H1 (cell line): ENCODE measurements around the gene MCF2L. TPM values are rescaled to one million over a fixed set of nuclear protein-coding genes. Genes with fewer than 3 reads are reported as not detected.

Experiments
- CTCF ChIA-PET: fragments of 300-600 bp; sonication (Branson Sonifier 250); formaldehyde crosslinking; loops from one replicate; lab custom pipeline; 2021; ENCODE audit not compliant: partially characterized antibody; lab: Charles Lee
- POLR2A ChIA-PET: fragments of 300-600 bp; sonication (Branson Sonifier 250); formaldehyde crosslinking; loops from one replicate; lab custom pipeline; 2021; ENCODE audit warnings: inconsistent platforms; ENCODE audit not compliant: partially characterized antibody; lab: Charles Lee
- DNase-seq, 2 experiments: peaks; one replicate each; pipeline versions ENCODE4 v3.0.0 to v3.0.0-alpha.2; 2010 to 2022; ENCODE audit warnings: low spot score in 2 of 2, low read depth in 1 of 2, mixed read lengths in 1 of 2
- FAIRE-seq: peaks from 2 replicates; lab custom pipeline; 2011; peaks lifted over from hg19 to GRCh38; lab: Jason Lieb, UNC
- H2AFZ ChIP-seq: 2 replicates; pipeline ENCODE4 v1.8.1; 2012; ENCODE audit warnings: low read length, inconsistent platforms
- H2AK5ac ChIP-seq: 2 replicates; pipeline ENCODE4 v1.6.1; 2013; ENCODE audit warnings: low read depth, low read length
- H2BK120ac ChIP-seq: replicated peaks from 2 replicates; pipeline ENCODE3; 2013; ENCODE audit warnings: low read depth, low read length, inconsistent platforms
- H2BK12ac ChIP-seq: 2 replicates; pipeline ENCODE4 v1.6.1; 2013; ENCODE audit warnings: low read depth, low read length
- H2BK15ac ChIP-seq: 2 replicates; pipeline ENCODE4 v1.6.1; 2013; ENCODE audit warnings: low read length
- H2BK20ac ChIP-seq: 2 replicates; pipeline ENCODE4 v1.6.1; 2013; ENCODE audit warnings: low read length
- H2BK5ac ChIP-seq: 2 replicates; pipeline ENCODE4 v1.6.1; 2013; ENCODE audit warnings: low read depth, low read length
- H3K14ac ChIP-seq: 2 replicates; pipeline ENCODE4 v1.6.1; 2013; ENCODE audit warnings: inconsistent platforms; ENCODE audit not compliant: insufficient read length
- H3K18ac ChIP-seq: 2 replicates; pipeline ENCODE4 v1.6.1; 2013; ENCODE audit warnings: low read length; ENCODE audit errors: extremely low read depth
- H3K23ac ChIP-seq: 2 replicates; pipeline ENCODE4 v1.6.1; 2013; ENCODE audit warnings: inconsistent platforms; ENCODE audit not compliant: insufficient read length
- H3K23me2 ChIP-seq: 2 replicates; pipeline ENCODE4 v1.6.1; 2013; ENCODE audit warnings: low read depth, low read length
- H3K27ac ChIP-seq: 2 replicates; pipeline ENCODE4 v1.6.1; 2011; ENCODE audit warnings: low read depth, low read length, inconsistent platforms
- H3K27me3 ChIP-seq, 4 experiments: replicated peaks in 1 of 4; 1 replicate in 1 of 4; 2 replicates in 3 of 4; pipeline versions ENCODE4 v1.6.1 to v1.8.1; 2011 to 2013; ENCODE audit warnings: low read length in 3 of 4, mild to moderate bottlenecking in 3 of 4, inconsistent platforms in 2 of 4, mixed read lengths in 2 of 4, moderate library complexity in 1 of 4; ENCODE audit not compliant: control insufficient read depth in 3 of 4, insufficient read depth in 3 of 4; ENCODE audit errors: extremely low read depth in 1 of 4
- H3K36me3 ChIP-seq, 4 experiments: 2 replicates each; pipeline versions ENCODE4 v1.6.1 to v1.8.1; 2011 to 2013; ENCODE audit warnings: mild to moderate bottlenecking in 4 of 4, low read length in 3 of 4, moderate library complexity in 2 of 4, control low read depth in 1 of 4, inconsistent platforms in 1 of 4; ENCODE audit not compliant: insufficient read depth in 4 of 4, control insufficient read depth in 2 of 4
- H3K4ac ChIP-seq: replicated peaks from 2 replicates; pipeline ENCODE3; 2013; ENCODE audit warnings: low read length, low read depth, mixed read lengths, inconsistent platforms; ENCODE audit not compliant: insufficient read length
- H3K4me1 ChIP-seq, 4 experiments: replicated peaks in 1 of 4; 1 replicate in 1 of 4; 2 replicates in 3 of 4; pipeline versions ENCODE4 v1.6.1 to v1.8.1; 2011 to 2013; ENCODE audit warnings: low read length in 3 of 4, inconsistent platforms in 2 of 4, mixed read lengths in 1 of 4; ENCODE audit not compliant: insufficient read depth in 4 of 4, control insufficient read depth in 3 of 4
- H3K4me2 ChIP-seq, 2 experiments: 2 replicates each; pipeline versions ENCODE4 v1.6.1 to v1.8.1; 2011 to 2013; ENCODE audit warnings: low read depth in 2 of 2, low read length in 2 of 2, control low read depth in 1 of 2, inconsistent platforms in 1 of 2, mild to moderate bottlenecking in 1 of 2; ENCODE audit not compliant: insufficient read depth in 1 of 2
- H3K4me3 ChIP-seq, 4 experiments: fragments of 200-600, 300-600 bp in 1 of 4; sonication (generic), shearing (Covaris generic), sonication (Bioruptor Twin) in 1 of 4; 2 replicates each; pipeline versions ENCODE4 v1.5.1 to v1.8.1; 2011 to 2016; ENCODE audit warnings: low read length in 4 of 4, low read depth in 3 of 4, control low read depth in 2 of 4, inconsistent platforms in 2 of 4, mild to moderate bottlenecking in 2 of 4, mixed read lengths in 1 of 4, moderate library complexity in 1 of 4; ENCODE audit not compliant: insufficient read depth in 2 of 4; ENCODE audit errors: extremely low read depth in 1 of 4
- H3K56ac ChIP-seq: replicated peaks from 2 replicates; pipeline ENCODE3; 2013; ENCODE audit warnings: low read depth, mild to moderate bottlenecking, mixed read lengths, low read length, inconsistent platforms; ENCODE audit not compliant: insufficient read length
- H3K79me1 ChIP-seq: 2 replicates; pipeline ENCODE4 v1.6.1; 2013; ENCODE audit warnings: low read depth, low read length, control low read depth
- H3K79me2 ChIP-seq, 2 experiments: 2 replicates each; pipeline versions ENCODE4 v1.6.1 to v1.8.1; 2012 to 2013; ENCODE audit warnings: low read length in 2 of 2, mild to moderate bottlenecking in 2 of 2, inconsistent platforms in 1 of 2; ENCODE audit not compliant: insufficient read depth in 2 of 2, control insufficient read depth in 1 of 2
- H3K9ac ChIP-seq, 4 experiments: replicated peaks in 1 of 4; 1 replicate in 1 of 4; 2 replicates in 3 of 4; pipeline versions ENCODE4 v1.6.1 to v1.8.1; 2011 to 2013; ENCODE audit warnings: low read depth in 3 of 4, low read length in 3 of 4, control low read depth in 2 of 4, mild to moderate bottlenecking in 2 of 4, moderate library complexity in 2 of 4, inconsistent platforms in 1 of 4; ENCODE audit errors: extremely low read depth in 1 of 4
- H3K9me3 ChIP-seq, 2 experiments: 2 replicates each; pipeline versions ENCODE4 v1.6.1 to v1.8.1; 2012 to 2013; ENCODE audit warnings: mild to moderate bottlenecking in 2 of 2, moderate library complexity in 2 of 2, control low read depth in 1 of 2, inconsistent platforms in 1 of 2, low read depth in 1 of 2, low read length in 1 of 2, mixed read lengths in 1 of 2; ENCODE audit not compliant: insufficient read depth in 2 of 2
- H4K20me1 ChIP-seq, 2 experiments: replicated peaks in 1 of 2; 2 replicates each; pipeline versions ENCODE3 to v1.8.1; 2011 to 2013; ENCODE audit warnings: inconsistent platforms in 2 of 2, low read length in 2 of 2, mild to moderate bottlenecking in 1 of 2; ENCODE audit not compliant: insufficient read depth in 2 of 2, control insufficient read depth in 1 of 2
- H4K5ac ChIP-seq: 2 replicates; pipeline ENCODE4 v1.6.1; 2013; ENCODE audit warnings: low read length, low read depth, mixed read lengths, inconsistent platforms; ENCODE audit not compliant: insufficient read length
- H4K8ac ChIP-seq: 2 replicates; pipeline ENCODE4 v1.8.0; 2013; ENCODE audit warnings: mild to moderate bottlenecking, moderate library complexity, low read length, inconsistent platforms; ENCODE audit not compliant: insufficient read depth; ENCODE audit errors: extremely low read depth
- H4K91ac ChIP-seq: replicated peaks from 2 replicates; pipeline ENCODE3; 2013; ENCODE audit warnings: low read length, mixed read lengths, inconsistent platforms; ENCODE audit not compliant: insufficient read length
- BACH1 ChIP-seq: IDR thresholded peaks from 2 replicates; pipeline ENCODE4 v1.6.1; 2012; ENCODE audit warnings: low read length, improper control_type of control experiment
- CREB1 ChIP-seq: IDR thresholded peaks from 2 replicates; pipeline ENCODE4 v1.6.1; 2012; ENCODE audit warnings: inconsistent platforms
- RNF2 ChIP-seq: fragments of 200-900, 300-1000 bp; sonication (generic); IDR thresholded peaks from 2 replicates; pipeline ENCODE4 v1.7.1; 2016; ENCODE audit warnings: borderline replicate concordance, low read depth, mild to moderate bottlenecking, antibody characterized with exemption, low read length; ENCODE audit not compliant: poor library complexity, severe bottlenecking; ENCODE audit errors: missing control alignments
- SAP30 ChIP-seq: fragments of 300-600 bp; sonication (generic); IDR thresholded peaks from 2 replicates; pipeline ENCODE4 v1.7.1; 2012; ENCODE audit warnings: low read length, moderate library complexity, mild to moderate bottlenecking, inconsistent platforms; ENCODE audit not compliant: insufficient read depth, insufficient replicate concordance
- SUZ12 ChIP-seq: fragments of 200-600 bp; sonication (generic); IDR thresholded peaks from 2 replicates; pipeline ENCODE4 v1.6.1; 2012; ENCODE audit warnings: mild to moderate bottlenecking, inconsistent platforms, low read length, moderate library complexity, mixed read lengths
- ZNF274 ChIP-seq: IDR thresholded peaks from 2 replicates; pipeline ENCODE4 v1.7.0; 2012; ENCODE audit warnings: low read length, borderline replicate concordance; ENCODE audit errors: extremely low read depth
- WGBS, 2 experiments: shearing (Covaris generic) in 1 of 2; methylation state at CpG; one replicate each; pipeline versions ENCODE4 v1.1.6 to v1.1.7; 2013 to 2015; ENCODE audit warnings: low lambda C conversion rate in 2 of 2, mixed read lengths in 2 of 2, inconsistent platforms in 1 of 2, low coverage in 1 of 2, missing lambda C conversion rate in 1 of 2; ENCODE audit not compliant: insufficient replicate concordance in 2 of 2, insufficient coverage in 1 of 2, insufficient read length in 1 of 2; ENCODE audit errors: extremely low coverage in 1 of 2, missing lambda C conversion rate in 1 of 2; 5-methylcytosine and 5-hydroxymethylcytosine counted together
- polyA plus RNA-seq, 7 experiments: library from polyadenylated mRNA; depleted of rRNA in 3 of 7; stranded (reverse) in 5 of 7; unstranded in 2 of 7; fragments of >200 nt in 5 of 7; fragments of 200-250 nt in 2 of 7; gene quantifications; 1 replicate in 5 of 7; 2 replicates in 1 of 7; 4 replicates in 1 of 7; pipeline versions ENCODE4 v1.2.1 to v1.2.3, GENCODE V29; 2011 to 2013; ENCODE audit warnings: missing spikeins in 2 of 7, mixed read lengths in 2 of 7
- total RNA-seq: library from RNA; stranded (reverse); fragmentation: NEBNext Ultra II Directional; extraction: Animal tissue kit (Norgen Biotek cat#: 25700); gene quantifications from 2 replicates; pipeline ENCODE4 v1.2.1, GENCODE V29; 2021
- TF ChIP-seq, protein P1 (sequence below): IDR thresholded peaks from 2 replicates; pipeline ENCODE4 v1.6.1; 2011; ENCODE audit warnings: low read length, improper control_type of control experiment
- TF ChIP-seq, protein P2 (sequence below), 3 experiments: IDR thresholded peaks; 1 replicate in 2 of 3; 2 replicates in 1 of 3; pipeline versions ENCODE4 v1.5.1 to v1.6.1; 2011; ENCODE audit warnings: low read length in 3 of 3, mild to moderate bottlenecking in 3 of 3, inconsistent platforms in 2 of 3, low read depth in 1 of 3, moderate library complexity in 1 of 3; ENCODE audit not compliant: insufficient read depth in 1 of 3; ENCODE audit errors: control extremely low read depth in 1 of 3

MCF2L gene
- total and polyA plus RNA-seq, 2 of the 8 experiments (the other 6 are each of a cell fraction or from before 2014, with no cell fraction given), result 10.1 to 24.4 TPM

DNA sequence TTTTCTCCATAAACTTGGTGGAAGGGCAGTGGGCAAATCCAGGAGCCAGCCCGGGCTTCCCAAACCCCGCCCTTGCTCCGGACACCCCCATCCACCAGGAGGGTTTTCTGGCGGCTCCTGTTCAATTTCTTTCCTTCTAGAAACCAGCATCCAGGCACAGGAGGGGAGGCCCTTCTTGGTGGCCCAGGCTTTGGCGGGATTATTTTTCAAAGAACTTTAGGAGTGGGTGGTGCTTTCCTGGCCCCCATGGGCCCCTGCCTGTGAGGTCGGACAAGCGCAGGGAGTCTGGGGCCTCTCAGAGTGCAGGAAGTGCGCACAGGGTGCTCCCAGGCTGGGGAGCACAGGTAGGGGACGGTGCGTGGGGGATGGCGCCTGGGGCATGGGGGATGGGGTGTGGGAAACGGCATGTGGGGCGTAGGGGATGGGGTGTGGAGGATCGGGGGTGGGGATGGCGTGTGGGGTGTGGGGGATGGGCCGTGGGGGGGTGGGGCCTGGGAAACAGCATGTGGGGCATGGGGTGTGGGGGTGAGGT is 137.0 kb downstream of the MCF2L start:
- CTCF ChIA-PET, result no interaction called here
- TF ChIP-seq ZNF274, result no peak
- no peak for TF ChIP-seq SAP30
- TF ChIP-seq, protein P1, sequence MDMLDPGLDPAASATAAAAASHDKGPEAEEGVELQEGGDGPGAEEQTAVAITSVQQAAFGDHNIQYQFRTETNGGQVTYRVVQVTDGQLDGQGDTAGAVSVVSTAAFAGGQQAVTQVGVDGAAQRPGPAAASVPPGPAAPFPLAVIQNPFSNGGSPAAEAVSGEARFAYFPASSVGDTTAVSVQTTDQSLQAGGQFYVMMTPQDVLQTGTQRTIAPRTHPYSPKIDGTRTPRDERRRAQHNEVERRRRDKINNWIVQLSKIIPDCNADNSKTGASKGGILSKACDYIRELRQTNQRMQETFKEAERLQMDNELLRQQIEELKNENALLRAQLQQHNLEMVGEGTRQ, result no peak
- TF ChIP-seq, protein P2, sequence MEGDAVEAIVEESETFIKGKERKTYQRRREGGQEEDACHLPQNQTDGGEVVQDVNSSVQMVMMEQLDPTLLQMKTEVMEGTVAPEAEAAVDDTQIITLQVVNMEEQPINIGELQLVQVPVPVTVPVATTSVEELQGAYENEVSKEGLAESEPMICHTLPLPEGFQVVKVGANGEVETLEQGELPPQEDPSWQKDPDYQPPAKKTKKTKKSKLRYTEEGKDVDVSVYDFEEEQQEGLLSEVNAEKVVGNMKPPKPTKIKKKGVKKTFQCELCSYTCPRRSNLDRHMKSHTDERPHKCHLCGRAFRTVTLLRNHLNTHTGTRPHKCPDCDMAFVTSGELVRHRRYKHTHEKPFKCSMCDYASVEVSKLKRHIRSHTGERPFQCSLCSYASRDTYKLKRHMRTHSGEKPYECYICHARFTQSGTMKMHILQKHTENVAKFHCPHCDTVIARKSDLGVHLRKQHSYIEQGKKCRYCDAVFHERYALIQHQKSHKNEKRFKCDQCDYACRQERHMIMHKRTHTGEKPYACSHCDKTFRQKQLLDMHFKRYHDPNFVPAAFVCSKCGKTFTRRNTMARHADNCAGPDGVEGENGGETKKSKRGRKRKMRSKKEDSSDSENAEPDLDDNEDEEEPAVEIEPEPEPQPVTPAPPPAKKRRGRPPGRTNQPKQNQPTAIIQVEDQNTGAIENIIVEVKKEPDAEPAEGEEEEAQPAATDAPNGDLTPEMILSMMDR (IDR thresholded peaks at IDR 0.05; ENCODE audit: control extremely low read depth in 1 of 3, insufficient read depth in 1 of 3, low read depth in 1 of 3, low read length in 3 of 3), result no peak
- no peak for TF ChIP-seq BACH1
- TF ChIP-seq SUZ12, result no peak
- TF ChIP-seq RNF2, result no peak
- TF ChIP-seq CREB1, result no peak

More for the DNA sequence above, 137.0 kb downstream of the MCF2L start:
- FAIRE-seq (no peak), DNase-seq (no peak)
- no peak overlapping the region for H4K5ac ChIP-seq
- POLR2A ChIA-PET, result interaction anchor here (2.2 kb wide), 1 partner anchor 10 kb away, joined by 14 read pairs; no protein-coding TSS in a partner anchor
- H4K20me1 ChIP-seq, result peaks cover 0 to 5% of the 10 kb centered on the region in 2 experiments
- no peaks in the 10 kb centered on the region for H3K79me1 ChIP-seq
- H3K4me3 ChIP-seq, result no peak overlapping the region
- H3K27ac ChIP-seq, result no peak overlapping the region
- peaks cover 0 to 13% (median 6%) of the 10 kb centered on the region in 4 experiments; a peak in 6 of 7 replicates for H3K4me1 ChIP-seq
- H2BK20ac ChIP-seq, result no peak overlapping the region
- peak overlapping the region in 1 of 2 experiments; percentile 5; a peak in 1 of 4 replicates for H3K4me2 ChIP-seq
- no peaks in the 10 kb centered on the region for H3K79me2 ChIP-seq
- H3K36me3 ChIP-seq, result peaks cover 0 to 5% (median 0%) of the 10 kb centered on the region in 4 experiments; a peak in 1 of 8 replicates
- no peak overlapping the region for H3K9ac ChIP-seq
- H3K9me3 ChIP-seq, result no peaks in the 10 kb centered on the region; a peak in 1 of 4 replicates
- H3K23me2 ChIP-seq, result peaks cover 14% of the 10 kb centered on the region; the same call in 1 of the 2 replicates
- H3K4ac ChIP-seq, result no peak overlapping the region
- peak overlapping the region; percentile 16 for H3K56ac ChIP-seq
- H3K18ac ChIP-seq, result no peak overlapping the region; the same call in 1 of the 2 replicates
- no peak overlapping the region for H3K23ac ChIP-seq
- peaks cover 19 to 21% (median 20%) of the 10 kb centered on the region in 4 experiments; a peak in 6 of 7 replicates for H3K27me3 ChIP-seq
- H2BK120ac ChIP-seq, result no peak overlapping the region
- H2AFZ ChIP-seq, result no peak overlapping the region
- H3K14ac ChIP-seq, result no peak overlapping the region
- H2BK15ac ChIP-seq, result no peak overlapping the region
- WGBS, 2 experiments, result 81% methylated on average over 4 of the region's 16 CpGs; no CpG with 5 or more reads in 1 of the 2 experiments
- H4K91ac ChIP-seq, result no peak overlapping the region
- H2BK5ac ChIP-seq, result peak overlapping the region; percentile 71; the same call in 1 of the 2 replicates
- H4K8ac ChIP-seq, result no peak overlapping the region
- H2BK12ac ChIP-seq, result no peak overlapping the region
- no peak overlapping the region for H2AK5ac ChIP-seq
